ENCODE measurements around the gene TRAPPC14.

The TRAPPC14 gene

DNA sequence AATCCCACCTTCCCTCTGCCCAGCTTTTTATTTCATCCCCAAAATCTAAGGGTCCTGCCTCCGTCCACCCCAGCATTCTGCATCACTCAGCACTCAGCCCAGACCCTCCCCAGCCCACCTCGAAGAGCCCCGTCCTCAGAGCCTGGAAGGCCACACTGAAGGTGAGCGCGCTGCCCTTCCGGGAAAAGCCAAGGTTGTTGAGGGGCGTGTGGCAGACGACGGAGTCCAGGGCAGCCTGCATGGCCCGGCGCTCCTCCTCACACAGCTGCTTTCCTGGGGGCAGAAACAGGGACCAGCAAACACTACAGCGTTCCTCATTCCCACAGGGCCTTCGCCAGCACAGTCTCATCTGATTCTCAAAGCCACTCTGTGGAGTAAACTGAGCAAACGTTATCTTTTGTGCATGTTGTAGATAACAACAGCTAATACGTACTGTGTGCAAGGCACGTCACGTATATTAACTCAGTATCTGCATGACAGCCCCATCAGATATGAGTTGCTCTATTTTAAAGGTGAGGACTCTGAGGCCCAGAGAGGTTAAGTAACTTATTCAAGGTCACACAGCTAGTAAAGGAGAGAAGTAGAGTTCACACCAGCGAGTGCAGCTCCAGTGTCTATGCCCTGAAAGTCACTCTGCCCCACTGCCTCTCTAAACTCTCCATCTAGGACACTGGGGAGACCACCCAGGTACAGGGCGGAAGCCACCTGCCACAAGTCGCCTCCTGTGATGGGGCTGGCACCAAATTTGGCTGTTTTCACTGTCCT lies 2.8 kb downstream of the TRAPPC14 start:
- no peak for DNase-seq (ENCODE audit: extremely low read depth, low read depth)

GRCh38 chr7:100154651-100155491 lies 3.7 kb downstream of the TRAPPC14 start:
- no peak overlapping the region for H3K4me3 ChIP-seq (replicated peaks; ENCODE audit: low read depth, low read length)
- DNase-seq (ENCODE audit: extremely low read depth, low read depth): no peak
- TF ChIP-seq CTCF (IDR thresholded peaks at IDR 0.05; ENCODE audit: low read depth, low read length, missing control alignments): no peak

More for the DNA sequence above, 2.8 kb downstream of the TRAPPC14 start:
- TF ChIP-seq CTCF (IDR thresholded peaks at IDR 0.05; ENCODE audit: low read depth, low read length, missing control alignments): no peak
- no peak overlapping the region for H3K4me3 ChIP-seq (replicated peaks; ENCODE audit: low read depth, low read length)

DNA sequence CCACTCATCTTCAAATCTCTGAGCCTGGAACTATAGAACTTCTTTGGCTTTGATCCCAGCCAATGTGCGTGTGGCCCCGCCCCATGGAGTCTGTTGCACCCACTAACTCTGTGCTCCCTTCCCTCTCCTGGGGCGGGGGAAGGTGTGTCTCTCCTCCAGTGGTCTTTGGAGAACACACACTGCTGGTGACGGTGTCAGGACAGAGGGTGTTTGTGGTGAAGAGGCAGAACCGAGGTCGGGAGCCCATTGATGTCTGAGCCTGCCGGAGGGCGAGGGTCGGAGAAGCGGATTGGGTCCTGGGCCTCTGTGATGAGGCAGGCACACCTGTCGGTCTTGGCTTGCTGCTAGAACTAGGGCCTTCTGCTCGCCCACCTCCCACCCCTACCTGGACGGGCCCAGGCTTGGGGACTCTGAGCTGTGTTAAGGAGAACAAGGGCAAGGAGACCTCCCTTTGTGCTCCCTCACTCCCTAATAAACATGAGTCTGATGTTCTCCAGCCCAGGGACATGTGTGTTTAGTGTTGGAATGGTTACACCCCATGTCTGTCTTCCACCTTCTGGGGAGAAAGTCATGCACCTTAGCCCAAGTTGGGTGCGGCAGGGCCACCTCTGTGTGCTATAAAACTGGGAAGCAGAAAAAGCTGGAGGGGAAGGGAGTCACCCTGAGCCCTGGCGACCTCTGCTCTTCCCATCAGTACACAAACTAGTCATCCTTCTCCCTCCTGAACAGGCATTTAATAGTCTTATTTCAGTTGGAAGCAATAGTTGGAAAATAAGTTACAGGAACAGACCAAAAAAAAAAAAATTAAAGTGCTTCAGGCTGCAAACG lies 4.6 kb downstream of the TRAPPC14 start:
- no peak for DNase-seq (ENCODE audit: extremely low read depth, low read depth)
- no peak overlapping the region for H3K4me3 ChIP-seq (replicated peaks; ENCODE audit: low read depth, low read length)
- no peak for TF ChIP-seq CTCF (IDR thresholded peaks at IDR 0.05; ENCODE audit: low read depth, low read length, missing control alignments)

GRCh38 chr7:100152937-100153666 lies 5.4 kb downstream of the TRAPPC14 start:
- H3K4me3 ChIP-seq (replicated peaks; ENCODE audit: low read depth, low read length): no peak overlapping the region
- no peak for DNase-seq (ENCODE audit: extremely low read depth, low read depth)
- no peak for TF ChIP-seq CTCF (IDR thresholded peaks at IDR 0.05; ENCODE audit: low read depth, low read length, missing control alignments)

GRCh38 chr7:100152404-100152803 lies 6.1 kb downstream of the TRAPPC14 start:
- DNase-seq (ENCODE audit: extremely low read depth, low read depth): no peak
- no peak overlapping the region for H3K4me3 ChIP-seq (replicated peaks; ENCODE audit: low read depth, low read length)

More at GRCh38 chr7:100152404-100152803, 6.1 kb downstream of the TRAPPC14 start:
- TF ChIP-seq CTCF (IDR thresholded peaks at IDR 0.05; ENCODE audit: low read depth, low read length, missing control alignments): no peak
